H9 (cell line): ENCODE results near the gene SETD3. TPM values are rescaled to one million over a fixed set of nuclear protein-coding genes. Genes with fewer than 3 reads are reported as not detected.

Experiments used
- DNase-seq: peaks from one replicate; pipeline ENCODE4 v3.0.0-alpha.2; 2017
- H2AFZ ChIP-seq: one replicate; pipeline ENCODE4 v1.6.1; 2013; ENCODE audit warnings: mild to moderate bottlenecking, low read length, control low read depth, moderate library complexity
- H2AK5ac ChIP-seq: 2 replicates; pipeline ENCODE4 v1.6.1; 2013; ENCODE audit warnings: low read length, control low read depth, mixed read lengths; ENCODE audit not compliant: insufficient read length
- H2BK120ac ChIP-seq: one replicate; pipeline ENCODE4 v1.6.1; 2013; ENCODE audit warnings: low read depth, mild to moderate bottlenecking, low read length, control low read depth, inconsistent platforms; ENCODE audit not compliant: poor library complexity, severe bottlenecking
- H2BK12ac ChIP-seq: 2 replicates; pipeline ENCODE4 v1.6.1; 2013; ENCODE audit warnings: low read length, control low read depth, mixed read lengths, low read depth; ENCODE audit not compliant: insufficient read length
- H2BK15ac ChIP-seq: 2 replicates; pipeline ENCODE4 v1.6.1; 2013; ENCODE audit warnings: low read depth, low read length, control low read depth
- H2BK20ac ChIP-seq: one replicate; pipeline ENCODE4 v1.6.1; 2013; ENCODE audit warnings: low read depth, mild to moderate bottlenecking, low read length, control low read depth, inconsistent platforms; ENCODE audit not compliant: poor library complexity, severe bottlenecking
- H2BK5ac ChIP-seq: 2 replicates; pipeline ENCODE4 v1.6.1; 2013; ENCODE audit warnings: low read length, control low read depth, mixed read lengths; ENCODE audit not compliant: insufficient read length
- H3K14ac ChIP-seq: 2 replicates; pipeline ENCODE4 v1.6.1; 2013; ENCODE audit warnings: low read length, control low read depth; ENCODE audit not compliant: insufficient read depth
- H3K18ac ChIP-seq: 2 replicates; pipeline ENCODE4 v1.6.1; 2013; ENCODE audit warnings: low read depth, mild to moderate bottlenecking, mixed read lengths, low read length, control low read depth; ENCODE audit not compliant: insufficient read length
- H3K23ac ChIP-seq: 2 replicates; pipeline ENCODE4 v1.6.1; 2013; ENCODE audit warnings: low read length, control low read depth, mixed read lengths, low read depth; ENCODE audit not compliant: insufficient read length
- H3K23me2 ChIP-seq: 2 replicates; pipeline ENCODE4 v1.6.1; 2013; ENCODE audit warnings: low read depth, mild to moderate bottlenecking, mixed read lengths, low read length, control low read depth; ENCODE audit not compliant: insufficient read length, poor library complexity, severe bottlenecking
- H3K27ac ChIP-seq: 2 replicates; pipeline ENCODE4 v1.5.1; 2013; ENCODE audit warnings: low read length, control low read depth, mixed read lengths, low read depth; ENCODE audit not compliant: insufficient read length
- H3K27me3 ChIP-seq: 2 replicates; pipeline ENCODE4 v1.6.1; 2013; ENCODE audit warnings: low read length, control low read depth, inconsistent platforms; ENCODE audit not compliant: insufficient read depth
- H3K4ac ChIP-seq: 2 replicates; pipeline ENCODE4 v1.6.1; 2013; ENCODE audit warnings: low read depth, mild to moderate bottlenecking, control low read depth, inconsistent platforms, low read length, moderate library complexity
- H3K4me1 ChIP-seq: 2 replicates; pipeline ENCODE4 v1.6.1; 2013; ENCODE audit warnings: low read length, control low read depth, inconsistent platforms; ENCODE audit not compliant: insufficient read depth
- H3K4me2 ChIP-seq: 2 replicates; pipeline ENCODE4 v1.6.1; 2013; ENCODE audit warnings: low read length, control low read depth, mixed read lengths; ENCODE audit not compliant: insufficient read length, insufficient read depth
- H3K56ac ChIP-seq: 2 replicates; pipeline ENCODE4 v1.6.1; 2013; ENCODE audit warnings: low read depth, mild to moderate bottlenecking, mixed read lengths, low read length, control low read depth; ENCODE audit not compliant: insufficient read length
- H3K79me1 ChIP-seq: 2 replicates; pipeline ENCODE4 v1.6.1; 2013; ENCODE audit warnings: low read depth, mild to moderate bottlenecking, moderate library complexity, low read length, control low read depth, inconsistent platforms; ENCODE audit not compliant: insufficient read depth, poor library complexity, severe bottlenecking
- H3K79me2 ChIP-seq: 2 replicates; pipeline ENCODE4 v1.6.1; 2013; ENCODE audit warnings: low read length, control low read depth, inconsistent platforms; ENCODE audit not compliant: insufficient read depth
- H3K9ac ChIP-seq: 2 replicates; pipeline ENCODE4 v1.6.1; 2013; ENCODE audit warnings: low read length, control low read depth, mixed read lengths; ENCODE audit not compliant: insufficient read length; ENCODE audit errors: extremely low read depth
- H3K9me3 ChIP-seq: one replicate; pipeline ENCODE4 v1.6.1; 2013; ENCODE audit warnings: low read depth, low read length, inconsistent platforms; ENCODE audit not compliant: control insufficient read depth
- H3T11ph ChIP-seq: one replicate; pipeline ENCODE4 v1.6.1; 2013; ENCODE audit warnings: mild to moderate bottlenecking, low read length, control low read depth, inconsistent platforms
- H4K20me1 ChIP-seq: one replicate; pipeline ENCODE4 v1.6.1; 2013; ENCODE audit not compliant: control insufficient read depth, insufficient read length, insufficient read depth
- H4K5ac ChIP-seq: 2 replicates; pipeline ENCODE4 v1.6.1; 2013; ENCODE audit warnings: low read depth, mild to moderate bottlenecking, mixed read lengths, low read length, control low read depth; ENCODE audit not compliant: insufficient read length
- H4K8ac ChIP-seq: replicated peaks from 2 replicates; pipeline ENCODE4 v1.6.1; 2013; ENCODE audit warnings: low read length, control low read depth, mixed read lengths, low read depth; ENCODE audit not compliant: insufficient read length
- H4K91ac ChIP-seq: 2 replicates; pipeline ENCODE4 v1.6.1; 2013; ENCODE audit warnings: low read depth, mild to moderate bottlenecking, moderate library complexity, mixed read lengths, low read length, control low read depth; ENCODE audit not compliant: insufficient read length
- H3K27ac Mint-ChIP-seq, 3 experiments: 2 replicates in 2 of 3; 3 replicates in 1 of 3; pipeline ENCODE4 v1.8.0; 2020 to 2021; ENCODE audit warnings: mixed read lengths in 3 of 3, mild to moderate bottlenecking in 1 of 3, moderate library complexity in 1 of 3
- H3K27me3 Mint-ChIP-seq: 2 replicates; pipeline ENCODE4 v1.8.0; 2021; ENCODE audit warnings: low read depth, mild to moderate bottlenecking, moderate library complexity, mixed read lengths
- H3K36me3 Mint-ChIP-seq, 3 experiments: 2 replicates in 2 of 3; 3 replicates in 1 of 3; pipeline ENCODE4 v1.8.0; 2020 to 2021; ENCODE audit warnings: low read depth in 3 of 3, mixed read lengths in 3 of 3; ENCODE audit not compliant: insufficient read depth in 1 of 3
- H3K4me1 Mint-ChIP-seq, 2 experiments: 2 replicates each; pipeline ENCODE4 v1.8.0; 2020; ENCODE audit warnings: mixed read lengths in 2 of 2
- H3K4me3 Mint-ChIP-seq, 2 experiments: 2 replicates in 1 of 2; 3 replicates in 1 of 2; pipeline ENCODE4 v1.8.0; 2020 to 2021; ENCODE audit warnings: mild to moderate bottlenecking in 2 of 2, mixed read lengths in 2 of 2, moderate library complexity in 1 of 2
- H3K9me3 Mint-ChIP-seq, 2 experiments: 2 replicates in 1 of 2; 3 replicates in 1 of 2; pipeline ENCODE4 v1.8.0; 2020; ENCODE audit warnings: mild to moderate bottlenecking in 2 of 2, mixed read lengths in 2 of 2, moderate library complexity in 1 of 2
- CTCF ChIP-seq: fragments of 200-600 bp; sonication (generic); conservative IDR thresholded peaks from 3 replicates; pipeline ENCODE4 v1.8.0; 2021; ENCODE audit warnings: antibody characterized with exemption, mild to moderate bottlenecking
- WGBS: extraction: QIAGEN DNeasy Blood & Tissue Kit; methylation state at CpG from one replicate; pipeline ENCODE4 v1.1.7; 2013; ENCODE audit warnings: missing lambda C conversion rate, low lambda C conversion rate, mixed read lengths; ENCODE audit not compliant: insufficient read length; ENCODE audit errors: extremely low coverage; 5-methylcytosine and 5-hydroxymethylcytosine counted together
- total RNA-seq: library from RNA; stranded (reverse); gene quantifications from 2 replicates; pipeline ENCODE4 v1.2.1, GENCODE V29; 2021

The SETD3 gene
- total RNA-seq, 1 experiment from 2014 or later = 56.7 TPM

- Mint-ChIP-seq H3K4me1 (peaks cover 49 to 50% of the 10 kb centered on the region in 2 experiments), H3K27ac (no peak overlapping the region; a peak in 2 of 7 replicates), H3K36me3 (no peaks in the 10 kb centered on the region; a peak in 2 of 7 replicates), H3K4me3 (no peak overlapping the region), H3K9me3 (no peaks in the 10 kb centered on the region), H3K27me3 (no peaks in the 10 kb centered on the region)
- H3K4ac ChIP-seq = no peak overlapping the region
- H3K27me3 ChIP-seq = no peaks in the 10 kb centered on the region
- H2AK5ac ChIP-seq = no peak overlapping the region
- H3K56ac ChIP-seq = no peak overlapping the region
- no peaks in the 10 kb centered on the region for H3K9me3 ChIP-seq
- no peak overlapping the region for H4K8ac ChIP-seq
- no peaks in the 10 kb centered on the region for H3K79me2 ChIP-seq
- no peak for DNase-seq
- H3K23ac ChIP-seq = no peak overlapping the region
- no CpG with 5 or more reads among the region's 1 CpG for WGBS
- no peak overlapping the region for H3K14ac ChIP-seq
- no peak overlapping the region for H3T11ph ChIP-seq
- no peaks in the 10 kb centered on the region for H3K79me1 ChIP-seq
- no peak overlapping the region for H2BK5ac ChIP-seq
- H3K4me1 ChIP-seq = peaks cover 21% of the 10 kb centered on the region; the same call in 1 of the 2 replicates
- no peak overlapping the region for H4K5ac ChIP-seq
- H2BK120ac ChIP-seq = no peak overlapping the region
- no peak overlapping the region for H3K4me2 ChIP-seq
- no peaks in the 10 kb centered on the region for H4K20me1 ChIP-seq
- H2BK20ac ChIP-seq = no peak overlapping the region
- no peak overlapping the region for H3K9ac ChIP-seq
- TF ChIP-seq CTCF = no peak
- H4K91ac ChIP-seq = no peak overlapping the region
- no peak overlapping the region for H2AFZ ChIP-seq
- no peak overlapping the region for H3K18ac ChIP-seq
- no peak overlapping the region for H2BK12ac ChIP-seq
- no peak overlapping the region for H3K27ac ChIP-seq
- no peaks in the 10 kb centered on the region for H3K23me2 ChIP-seq
- no peak overlapping the region for H2BK15ac ChIP-seq
These were observed 62.4 kb downstream of the SETD3 start for GRCh38 chr14:99418242-99418641.
